HG02973 (cell line): Measurements from ENCODE around the gene MGAT5.
A peak's percentile ranks its signal among the peaks of the same experiment; 100 is the strongest.

Experiments used
- ATAC-seq: cut with Tn5 transposase; IDR thresholded peaks from one replicate; pipeline ENCODE4 v1.9.1; 2021; ENCODE audit warnings: moderate library complexity; ENCODE audit not compliant: unreplicated experiment

MGAT5 gene

DNA sequence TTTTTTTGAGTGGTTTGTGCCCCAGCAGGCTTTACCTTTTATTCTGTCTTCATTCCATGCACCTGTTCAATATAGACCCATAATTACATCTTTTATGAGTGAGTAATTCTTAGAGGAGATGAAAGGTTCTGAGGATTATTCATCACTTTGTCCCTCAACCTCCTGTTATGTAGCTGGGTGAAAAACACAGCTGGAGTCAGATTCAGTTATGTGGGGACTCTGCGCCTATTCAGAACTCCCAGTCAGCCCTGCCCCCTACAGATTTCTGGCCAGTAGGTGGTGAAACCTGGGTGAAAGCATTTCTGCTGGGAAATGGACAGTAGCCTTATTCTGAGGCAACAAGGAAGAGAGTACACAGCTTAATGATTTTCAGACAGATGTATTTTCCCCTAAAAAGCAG lies 107.8 kb downstream of the MGAT5 start:
- ATAC-seq: no peak

DNA sequence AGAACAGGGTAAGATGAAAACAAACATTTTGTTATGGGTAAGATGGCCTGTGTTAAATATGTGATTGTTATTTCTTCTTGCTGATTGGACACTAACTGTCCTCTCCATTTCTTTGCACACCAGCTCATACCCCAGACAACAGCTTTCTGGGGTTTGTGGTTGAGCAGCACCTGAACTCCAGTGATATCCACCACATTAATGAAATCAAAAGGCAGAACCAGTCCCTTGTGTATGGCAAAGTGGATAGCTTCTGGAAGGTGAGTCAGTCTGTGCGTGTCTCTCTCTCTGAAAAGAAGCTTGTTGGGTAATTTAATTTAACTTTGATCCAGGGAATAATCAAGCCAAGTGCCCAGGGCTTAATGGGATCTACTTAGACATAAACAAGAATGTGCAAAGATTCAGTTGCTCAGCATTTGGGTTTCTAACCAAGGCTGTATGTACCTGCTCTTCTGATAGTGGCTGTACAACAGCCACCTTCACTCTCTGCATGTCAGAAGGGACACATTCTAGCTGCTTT lies 108.3 kb downstream of the MGAT5 start:
- ATAC-seq: no peak

DNA sequence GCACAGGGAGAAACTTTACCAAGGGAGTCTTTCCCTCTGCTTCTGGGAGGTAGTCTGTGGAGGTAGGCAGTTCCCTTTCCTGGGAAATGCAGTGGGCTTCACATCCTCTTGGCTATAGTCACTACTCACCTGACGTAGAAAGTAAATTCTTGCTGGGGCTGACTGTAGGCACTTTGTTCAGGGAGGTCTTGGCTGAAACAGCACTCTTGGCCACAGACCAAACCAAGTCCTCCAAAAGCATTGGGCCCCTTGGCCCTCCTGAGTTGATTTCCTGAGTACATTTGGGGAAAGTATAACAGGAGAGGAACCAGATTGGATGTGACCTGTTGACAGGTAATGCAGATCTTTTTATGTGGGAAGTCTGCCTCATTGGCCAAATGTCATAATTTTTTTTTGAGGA lies 108.9 kb downstream of the MGAT5 start:
- ATAC-seq: no peak

DNA sequence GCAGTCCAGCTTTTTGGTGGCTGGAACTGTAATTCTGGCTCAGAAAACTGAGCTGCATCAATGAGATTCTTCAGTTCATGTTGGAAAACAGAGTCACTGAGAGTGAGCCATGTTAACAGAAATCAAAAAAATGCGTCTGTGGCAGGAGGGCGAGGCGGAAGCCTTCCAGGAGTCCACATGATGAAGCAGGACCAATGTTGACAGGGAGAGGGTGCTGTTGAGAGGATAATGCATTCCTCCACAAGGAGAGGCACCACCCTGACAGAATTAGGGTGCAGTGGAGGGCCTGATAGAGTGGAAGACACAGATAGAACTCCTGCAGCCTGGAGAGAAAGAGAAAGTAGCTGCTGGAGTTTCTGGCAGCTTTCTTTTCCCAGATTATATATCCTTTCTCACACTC lies 111.5 kb downstream of the MGAT5 start:
- no peak for ATAC-seq

DNA sequence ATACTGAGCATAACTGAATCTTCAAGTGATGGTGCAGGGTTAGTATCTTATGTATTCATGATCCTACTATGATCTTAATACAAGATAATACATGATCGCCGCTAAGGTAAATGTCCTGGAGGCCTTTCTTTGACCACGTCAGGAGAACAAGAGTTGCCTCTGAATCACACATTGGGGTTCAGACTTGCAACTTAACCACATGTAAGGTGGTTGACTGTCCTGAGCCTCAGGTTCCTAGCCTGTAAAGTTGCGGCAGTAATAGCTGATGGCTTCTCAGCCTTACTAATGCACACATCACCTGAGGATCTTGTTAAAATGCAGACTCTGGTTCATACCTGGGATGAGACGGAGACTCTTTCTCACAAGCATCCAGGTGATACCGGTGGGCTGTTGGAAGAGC lies 112.5 kb downstream of the MGAT5 start:
- no peak for ATAC-seq

DNA sequence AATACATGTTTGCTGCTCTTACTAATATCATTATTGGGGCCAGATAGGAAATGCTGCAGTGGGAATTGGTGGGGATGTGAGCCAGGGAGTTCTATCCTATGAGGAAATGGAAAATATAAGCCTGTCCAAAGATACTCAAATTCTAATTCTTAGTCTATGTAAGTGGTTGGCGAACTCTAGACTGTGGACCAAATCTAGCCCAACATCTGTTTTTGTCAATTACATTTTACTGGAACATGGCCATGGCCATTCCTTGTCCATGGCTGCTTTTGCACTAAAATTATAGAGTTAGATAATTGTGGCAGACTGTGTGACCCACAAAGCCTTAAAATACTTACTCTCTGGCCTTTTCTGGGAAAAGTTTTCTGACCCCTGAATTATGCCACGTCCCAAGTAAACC lies 113.3 kb downstream of the MGAT5 start:
- no peak for ATAC-seq

DNA sequence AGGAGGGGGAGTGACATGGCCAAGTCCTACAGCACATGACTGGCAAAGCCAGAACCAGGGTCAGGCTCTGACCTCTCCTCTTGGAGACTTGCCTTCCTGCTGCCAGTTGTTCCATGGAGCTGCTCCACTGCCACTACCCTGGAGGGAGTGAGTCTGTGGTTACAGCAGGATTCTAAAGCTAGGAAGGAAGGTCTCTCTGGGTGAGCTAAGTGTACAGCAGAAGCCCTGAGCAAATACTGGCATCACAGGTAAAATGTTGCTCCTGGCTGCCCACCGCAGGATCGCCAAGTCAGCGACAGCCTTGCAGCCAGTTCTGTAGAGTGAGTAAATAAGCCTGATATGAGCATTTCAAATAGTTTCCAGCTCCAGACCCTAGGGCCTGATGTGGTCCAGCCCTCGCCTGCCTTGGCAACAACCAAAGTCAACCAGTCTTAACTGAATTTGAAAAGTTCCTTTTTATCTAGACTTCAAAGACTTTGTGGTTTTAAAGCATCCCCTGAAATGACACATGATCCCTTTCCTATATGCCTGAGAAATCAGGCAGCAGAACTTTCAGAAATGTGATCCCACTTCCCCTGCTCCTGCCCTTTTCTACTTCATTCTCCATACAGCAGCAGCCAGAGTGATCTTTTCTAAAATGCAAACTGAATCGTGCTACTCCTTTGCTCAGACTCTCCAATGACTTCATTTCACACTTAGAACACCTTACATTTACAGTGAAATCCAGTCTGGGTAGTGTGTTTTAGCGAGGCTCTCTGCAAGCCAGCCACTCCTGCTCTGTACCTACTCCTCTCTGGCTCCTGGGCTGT lies 114.3 kb downstream of the MGAT5 start:
- ATAC-seq: no peak

DNA sequence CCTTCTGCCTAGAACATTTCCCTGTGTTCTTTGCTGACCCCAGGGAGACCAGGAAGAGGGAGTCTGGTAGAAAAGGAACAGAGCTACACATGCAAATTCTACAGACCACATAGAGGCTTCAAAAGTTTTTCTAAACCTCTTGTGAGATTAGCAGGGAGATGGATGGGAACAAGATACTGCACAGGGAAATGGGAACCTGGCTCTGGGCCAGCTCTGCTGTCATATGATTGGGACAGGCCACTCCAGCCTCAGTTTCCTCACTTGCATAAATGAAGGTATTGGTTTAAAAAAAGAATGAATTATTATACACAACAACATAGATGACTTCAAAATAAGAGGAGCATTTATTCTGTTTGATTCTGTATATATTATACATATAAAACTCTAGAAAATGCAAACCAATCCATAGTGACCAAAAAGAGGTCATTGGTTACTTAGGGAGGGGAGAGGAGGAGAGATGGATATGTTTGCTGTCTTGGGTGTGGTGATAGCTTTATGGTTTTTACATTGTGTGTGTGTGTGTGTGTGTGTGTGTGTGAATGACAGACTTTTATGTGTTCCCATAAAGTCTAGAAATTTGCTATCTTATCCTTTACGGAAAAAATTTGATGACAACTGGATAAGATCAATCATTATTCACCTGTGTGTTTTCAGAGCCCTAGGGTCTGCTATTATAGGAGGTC lies 115.5 kb downstream of the MGAT5 start:
- ATAC-seq: no peak

DNA sequence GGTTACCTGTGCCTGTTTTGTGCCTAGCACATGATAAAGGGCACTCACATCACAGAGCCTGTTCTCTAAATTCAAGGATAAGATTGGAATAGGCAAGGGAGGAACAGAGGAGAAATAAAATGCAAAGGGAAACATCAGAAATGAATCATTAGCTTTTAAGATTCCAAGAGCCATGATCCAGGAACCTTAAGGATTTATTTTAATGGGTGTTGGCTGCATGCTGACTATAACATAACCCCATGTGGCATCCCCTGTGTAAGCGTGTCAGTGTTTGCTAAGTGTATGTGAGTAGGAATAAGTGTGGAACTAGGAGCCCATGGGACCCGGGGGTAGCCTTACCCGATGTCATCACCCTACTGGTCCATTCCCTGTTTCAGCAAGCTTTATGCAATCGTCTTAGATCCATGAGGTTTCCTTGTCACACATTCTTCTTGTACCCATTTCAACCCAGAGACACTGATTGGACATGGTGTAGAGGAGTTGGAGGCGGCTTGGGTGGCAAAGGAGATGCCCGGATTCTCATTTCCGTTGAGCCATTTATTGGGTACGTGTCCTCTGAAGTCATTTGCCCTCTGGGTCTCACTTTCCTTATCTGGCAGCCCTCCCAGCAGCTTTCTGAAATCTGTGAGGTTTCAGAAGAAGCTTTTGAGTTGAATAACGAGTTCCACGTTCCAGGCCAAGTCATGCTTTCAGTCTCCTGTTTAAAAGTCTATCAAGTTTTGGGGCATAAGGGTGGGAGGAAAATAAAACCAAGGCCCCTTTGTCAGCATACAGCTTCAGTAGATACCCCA lies 117.0 kb downstream of the MGAT5 start:
- no peak for ATAC-seq

DNA sequence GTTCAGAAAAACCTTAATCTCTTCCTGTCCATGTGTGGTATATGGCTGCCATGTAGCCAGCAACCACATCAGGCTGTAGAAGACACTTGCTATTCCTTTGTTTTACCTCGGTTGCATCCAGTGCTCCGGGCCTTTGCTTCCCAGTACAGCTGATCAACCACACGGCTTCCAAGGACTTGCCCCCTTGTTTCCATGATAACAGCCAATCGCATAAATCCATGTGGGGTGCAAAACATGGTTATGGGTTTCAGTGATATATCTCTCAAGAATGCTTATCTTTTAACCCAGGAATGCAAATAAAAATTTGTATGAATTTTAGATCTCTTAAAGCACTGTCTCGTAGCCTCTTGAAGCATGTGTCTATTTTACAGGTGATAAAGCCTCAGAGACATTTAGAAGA lies 118.3 kb downstream of the MGAT5 start:
- no peak for ATAC-seq

DNA sequence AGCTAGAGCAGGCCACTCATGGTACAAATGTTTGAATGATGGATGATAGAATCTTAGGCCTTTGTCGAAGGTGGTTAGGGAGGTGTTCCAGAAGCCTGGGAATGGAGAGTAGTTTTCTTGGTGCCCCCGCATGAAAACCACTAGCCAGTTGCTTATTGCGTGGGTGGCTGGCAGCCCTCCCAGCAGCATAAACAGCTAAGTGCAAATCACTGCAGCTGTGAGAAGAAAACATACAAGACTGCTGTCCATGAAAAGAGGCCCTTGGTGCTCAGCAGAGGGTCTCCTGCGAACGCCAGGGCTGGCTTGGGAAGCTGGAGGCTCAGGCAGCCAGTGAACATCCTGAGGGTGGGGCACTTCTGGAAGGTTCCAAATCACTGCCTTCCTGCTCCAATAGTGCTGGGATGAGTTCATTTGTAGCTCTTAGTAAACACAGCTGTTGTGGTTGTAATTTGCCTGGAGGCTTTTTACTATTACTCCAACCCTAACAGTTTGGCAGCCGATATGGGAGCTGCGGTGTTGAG lies 118.8 kb downstream of the MGAT5 start:
- no peak for ATAC-seq

DNA sequence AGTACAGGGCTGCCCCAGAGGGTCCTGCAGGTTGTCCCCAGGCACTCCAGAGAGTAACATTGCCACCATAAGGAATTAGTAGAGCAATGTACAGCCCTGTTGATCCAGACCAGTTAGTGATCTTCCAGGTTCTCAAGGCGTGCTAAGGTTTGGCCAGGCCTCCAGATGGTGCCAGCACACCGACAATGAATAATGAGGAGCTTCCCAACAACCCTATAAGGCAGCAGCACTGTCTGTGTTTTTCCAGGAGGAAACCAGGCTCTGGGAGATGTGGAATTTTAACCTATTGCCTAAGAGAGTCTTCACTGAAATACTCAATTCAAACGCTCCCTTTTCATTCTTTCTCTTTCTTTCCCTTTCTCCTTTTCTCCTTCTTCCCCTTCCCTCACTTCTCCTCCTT lies 122.1 kb downstream of the MGAT5 start:
- ATAC-seq: no peak

DNA sequence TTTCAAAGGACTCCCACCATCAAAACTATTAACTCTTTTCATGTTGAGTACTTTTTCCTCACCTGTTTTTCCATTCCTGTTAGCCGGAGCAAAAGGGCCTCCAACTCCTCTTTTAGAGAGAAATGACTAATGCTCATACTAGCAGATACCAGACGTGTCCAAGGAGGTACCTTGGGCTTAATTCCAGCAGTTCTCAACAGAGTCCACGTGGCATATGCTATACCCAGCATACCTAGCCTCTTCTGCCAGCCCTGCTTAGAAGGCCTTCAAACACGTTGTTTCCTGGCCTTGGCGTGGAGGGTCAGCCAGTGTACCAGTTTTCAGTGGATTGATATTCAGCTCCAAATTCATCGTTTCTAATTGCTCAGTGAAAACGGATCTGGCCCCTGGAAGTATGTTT lies 123.9 kb downstream of the MGAT5 start:
- ATAC-seq: no peak

DNA sequence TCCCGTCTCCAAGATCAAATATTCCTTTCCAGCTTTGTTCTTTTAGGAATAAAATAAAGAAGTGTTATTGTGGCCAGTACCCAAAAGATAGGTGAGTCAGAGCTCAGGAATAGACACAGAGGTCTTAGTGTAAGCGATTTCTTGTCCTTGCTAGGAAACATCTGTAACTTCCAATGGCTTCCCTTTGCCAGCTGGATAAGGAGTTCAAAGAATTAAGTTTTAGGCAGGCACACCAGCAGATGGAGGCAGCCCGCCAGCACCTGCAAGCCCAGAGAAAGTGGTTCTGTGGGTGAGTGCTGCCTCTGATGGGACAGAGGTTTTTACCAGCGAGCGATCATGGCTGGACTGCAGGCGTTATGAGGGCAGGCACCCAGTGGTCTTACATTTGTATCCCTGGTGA lies 125.4 kb downstream of the MGAT5 start:
- ATAC-seq: no peak

DNA sequence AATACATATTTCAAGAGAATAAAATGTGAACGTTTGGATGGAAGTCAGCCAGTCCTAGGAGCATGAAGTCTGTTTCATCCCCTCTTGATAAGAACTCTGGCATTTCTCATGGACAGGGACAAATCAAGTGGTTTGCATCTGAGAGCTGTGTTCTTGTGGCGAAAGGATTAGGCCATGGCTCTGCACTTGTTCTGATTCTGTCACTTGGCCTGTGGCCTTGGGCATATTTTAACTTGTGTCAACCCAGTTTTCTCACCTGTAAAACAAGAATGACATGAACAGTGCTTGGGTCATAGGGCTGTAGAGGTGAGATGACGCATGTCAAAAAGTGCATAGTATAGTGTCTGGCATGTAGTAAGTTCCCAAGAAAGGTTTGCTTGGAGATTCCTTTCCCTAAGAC lies 125.8 kb downstream of the MGAT5 start:
- no peak for ATAC-seq

DNA sequence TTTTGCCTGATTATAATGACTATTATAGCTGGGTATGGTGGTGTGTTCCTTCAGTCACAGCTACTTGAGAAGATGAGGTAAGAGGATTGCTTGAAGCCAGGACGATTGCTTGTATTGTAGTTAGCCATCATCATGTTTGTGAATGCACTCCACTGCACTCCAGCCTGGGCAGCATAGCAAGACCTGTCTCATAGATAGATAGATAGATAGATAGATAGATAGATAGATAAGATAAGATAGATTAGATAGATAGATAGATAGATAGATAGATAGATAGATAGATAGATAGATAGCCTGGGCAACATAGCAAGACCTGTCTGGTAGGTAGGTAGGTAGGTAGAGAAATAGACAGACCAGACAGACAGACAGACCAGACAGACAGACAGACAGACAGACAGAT lies 127.3 kb downstream of the MGAT5 start:
- ATAC-seq: no peak

DNA sequence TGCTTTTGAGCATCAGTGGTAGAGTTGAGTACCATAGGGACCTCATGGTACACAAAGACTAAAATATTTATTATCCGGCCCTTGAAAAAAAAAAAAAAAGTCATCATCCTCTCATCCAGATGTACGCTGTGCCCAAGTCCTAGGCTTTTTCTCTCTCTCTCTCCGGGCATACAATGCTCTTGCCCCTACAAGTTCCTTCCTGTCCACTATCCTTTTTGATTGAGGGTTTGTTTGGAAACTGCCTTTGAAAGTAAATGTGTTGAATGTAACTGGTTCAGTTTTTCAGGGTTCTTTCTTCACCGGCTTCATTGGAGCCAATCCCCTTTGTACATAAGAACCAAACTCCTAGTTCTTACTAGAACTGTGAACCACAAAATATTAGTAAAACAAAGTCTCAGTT lies 130.3 kb downstream of the MGAT5 start:
- ATAC-seq: no peak

DNA sequence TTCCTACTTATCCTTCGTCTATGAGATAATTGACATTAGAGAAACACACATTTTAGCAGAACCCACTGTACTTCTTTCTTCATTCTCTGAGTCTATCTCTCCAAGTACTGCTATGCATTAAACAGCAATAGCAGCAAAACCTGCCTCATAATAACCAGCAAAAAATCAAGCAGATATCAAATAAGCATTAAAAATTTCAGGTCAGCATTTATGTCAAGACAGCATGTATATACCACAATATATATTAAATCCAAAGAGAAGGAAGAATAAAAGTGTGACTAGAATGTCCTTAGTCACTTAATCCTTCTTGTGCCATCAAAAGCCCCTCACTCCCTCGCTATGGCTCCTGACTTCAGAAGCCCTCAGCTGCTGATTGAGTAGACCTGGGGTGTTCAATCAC lies 131.3 kb downstream of the MGAT5 start:
- no peak for ATAC-seq

DNA sequence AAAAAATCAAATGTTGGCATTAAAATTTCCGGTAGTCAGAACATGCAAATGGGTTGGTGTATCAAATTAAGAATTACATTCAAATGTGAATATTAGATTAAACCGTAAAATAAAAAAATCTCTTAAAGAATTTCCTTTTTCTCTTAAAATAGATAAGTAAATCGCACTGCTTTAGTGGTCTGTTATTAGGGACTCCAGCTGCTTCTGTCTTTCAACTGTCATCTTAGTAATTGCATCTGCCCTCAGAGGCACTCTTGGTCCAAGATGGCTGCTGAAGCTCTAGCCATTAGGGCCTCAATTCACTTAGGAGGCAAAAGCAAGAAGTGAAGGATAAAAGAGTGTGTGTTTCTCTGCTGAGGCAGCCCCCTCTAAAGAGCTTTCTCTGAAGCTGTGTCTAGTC lies 132.4 kb downstream of the MGAT5 start:
- ATAC-seq: no peak

DNA sequence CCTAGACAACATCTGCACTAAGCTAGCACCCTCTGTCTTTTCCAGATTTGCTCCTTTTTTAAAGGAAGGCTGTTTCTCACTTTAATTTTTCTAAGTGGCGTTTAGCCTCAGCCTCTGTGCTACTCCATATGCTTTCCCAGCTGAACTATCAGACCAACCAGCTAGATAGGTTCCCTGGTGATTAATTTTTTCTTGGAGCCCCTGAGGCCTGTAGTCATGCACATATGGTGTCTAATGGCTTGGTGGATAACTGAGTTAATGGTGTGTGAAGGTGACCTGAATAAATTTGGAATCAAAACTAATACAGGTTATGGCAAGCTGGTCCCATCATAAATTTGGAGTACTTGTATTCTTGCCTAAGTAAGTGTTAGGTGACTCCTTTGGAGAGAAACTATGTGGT lies 135.5 kb downstream of the MGAT5 start:
- ATAC-seq: no peak

DNA sequence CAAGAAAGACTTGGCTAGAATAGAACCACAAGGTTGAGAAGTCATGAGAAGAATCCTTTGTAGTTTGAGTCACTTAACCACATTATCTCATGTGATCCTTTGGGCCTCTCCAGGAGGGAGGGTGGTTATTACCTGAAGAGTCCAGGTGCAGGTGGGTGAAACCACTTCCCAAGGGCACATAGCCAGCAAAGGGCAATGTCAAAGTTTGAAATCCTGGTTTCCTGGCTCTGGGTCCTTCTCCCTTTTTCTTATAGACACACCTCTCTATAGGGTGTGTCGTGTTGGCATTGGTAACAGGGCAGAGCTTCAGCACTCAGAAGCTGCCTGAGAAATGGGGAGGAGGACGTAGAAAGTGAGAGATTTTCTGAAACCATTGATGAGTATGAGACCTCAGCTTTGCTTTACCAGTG lies 137.9 kb downstream of the MGAT5 start:
- peak; percentile 93 for ATAC-seq
